CD4-positive, alpha-beta T cell (primary cell): Measurements from ENCODE around the gene MSMB. TPM values are rescaled to one million over a fixed set of nuclear protein-coding genes. Genes with fewer than 3 reads are reported as not detected.

Experiments used
- ATAC-seq: fragments of 200-7000 bp; cut with Tn5 transposase; one replicate; pipeline ENCODE4 v1.10.0; 2022; ENCODE audit warnings: mild to moderate bottlenecking; ENCODE audit not compliant: poor library complexity
- CTCF ChIA-PET: fragments of 350-600 bp; sonication (Branson Sonifier 250); formaldehyde crosslinking; loops from one replicate; lab custom pipeline; 2021; ENCODE audit warnings: antibody characterized with exemption, inconsistent platforms; lab: Charles Lee
- POLR2A ChIA-PET: fragments of 350-600 bp; sonication (Branson Sonifier 250); formaldehyde crosslinking; loops from one replicate; lab custom pipeline; 2021; ENCODE audit warnings: antibody characterized with exemption, inconsistent platforms; lab: Charles Lee
- DNase-seq, 14 experiments: peaks; one replicate each; pipeline ENCODE4 v3.0.0-alpha.2; 2013 to 2020; ENCODE audit warnings: mixed read lengths in 2 of 14
- H3K27ac ChIP-seq, 2 donors: one replicate each; pipeline versions ENCODE4 v1.5.1 to v1.7.0; 2013; ENCODE audit warnings: low read length in 2 of 2, low read depth in 1 of 2, mild to moderate bottlenecking in 1 of 2
- H3K27me3 ChIP-seq, 2 experiments: 1 replicate in 1 of 2; 2 replicates in 1 of 2; pipeline versions ENCODE4 v1.6.1 to v1.7.0; 2013; ENCODE audit warnings: low read length in 2 of 2, control low read depth in 1 of 2, mild to moderate bottlenecking in 1 of 2, moderate library complexity in 1 of 2; ENCODE audit not compliant: insufficient read depth in 2 of 2, control insufficient read depth in 1 of 2
- H3K36me3 ChIP-seq: one replicate; pipeline ENCODE4 v1.6.1; 2013; ENCODE audit warnings: low read length, control low read depth; ENCODE audit not compliant: insufficient read depth
- H3K4me1 ChIP-seq: one replicate; pipeline ENCODE4 v1.6.1; 2013; ENCODE audit warnings: low read length, control low read depth; ENCODE audit not compliant: insufficient read depth
- H3K4me3 ChIP-seq: one replicate; pipeline ENCODE4 v1.5.1; 2013; ENCODE audit warnings: mild to moderate bottlenecking, low read length, moderate library complexity
- H3K9me3 ChIP-seq, 2 experiments: 1 replicate in 1 of 2; 2 replicates in 1 of 2; pipeline versions ENCODE4 v1.6.1 to v1.7.0; 2013; ENCODE audit warnings: low read length in 2 of 2, mild to moderate bottlenecking in 2 of 2, control low read depth in 1 of 2, moderate library complexity in 1 of 2; ENCODE audit not compliant: control insufficient read depth in 1 of 2, insufficient read depth in 1 of 2
- H3K27ac Mint-ChIP-seq: one replicate; pipeline ENCODE4 v1.8.0; 2020; ENCODE audit warnings: mixed read lengths
- H3K27me3 Mint-ChIP-seq: one replicate; pipeline ENCODE4 v1.8.0; 2021; ENCODE audit warnings: mixed read lengths
- H3K36me3 Mint-ChIP-seq: one replicate; pipeline ENCODE4 v1.8.0; 2021; ENCODE audit warnings: low read depth, mixed read lengths
- H3K4me1 Mint-ChIP-seq: one replicate; pipeline ENCODE4 v1.8.0; 2021; ENCODE audit warnings: low read depth, mixed read lengths
- H3K4me3 Mint-ChIP-seq: one replicate; pipeline ENCODE4 v1.8.0; 2020; ENCODE audit warnings: mild to moderate bottlenecking, mixed read lengths
- H3K9me3 Mint-ChIP-seq: one replicate; pipeline ENCODE4 v1.8.0; 2020; ENCODE audit warnings: mixed read lengths
- intact Hi-C, 2 experiments: fragments of 100-400 bp; cut with DNase I in 1 of 2; cut with micrococcal nuclease in 1 of 2; formaldehyde crosslinking; loops; one replicate each; pipeline versions ENCODE4 v1.15.1 to v1.9.0; 2023 to 2025; cut with DNase I, micrococcal nuclease
- total RNA-seq, 174 experiments: library from RNA in 2 of 174; stranded (reverse) in 2 of 174; gene quantifications; one replicate each; pipeline ENCODE4 v1.2.3 and lab custom pipeline; 2021 to 2026
- TF ChIP-seq, protein P1 (sequence below): fragments of 200-600 bp; IDR thresholded peaks from one replicate; pipeline ENCODE4 v1.8.0; 2022; ENCODE audit warnings: antibody characterized with exemption, mild to moderate bottlenecking

MSMB gene
- total RNA-seq, 2 experiments from 2014 or later, result not detected

DNA sequence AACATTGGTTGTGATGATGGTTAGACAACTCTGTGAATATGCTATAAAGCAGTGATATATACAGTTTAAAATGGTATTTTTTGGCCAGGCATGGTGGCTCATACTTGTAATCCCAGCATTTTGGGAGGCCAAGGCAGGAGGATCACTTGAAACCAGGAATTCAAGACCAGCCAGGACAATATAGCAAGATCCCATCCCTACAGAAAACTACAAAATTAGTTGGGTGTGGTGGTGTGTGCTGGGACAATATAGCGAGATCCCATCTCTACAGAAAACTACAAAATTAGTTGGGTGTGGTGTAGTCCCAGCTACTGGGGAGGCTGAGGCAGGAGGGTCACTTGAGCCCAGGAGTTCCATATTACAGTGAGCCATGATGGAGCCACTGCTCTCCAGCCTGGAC, 27.5 kb upstream of the MSMB start:
- ChIA-PET CTCF (no interaction called here), POLR2A (no interaction called here)
- H3K27me3 Mint-ChIP-seq, result no peaks in the 10 kb centered on the region

DNA sequence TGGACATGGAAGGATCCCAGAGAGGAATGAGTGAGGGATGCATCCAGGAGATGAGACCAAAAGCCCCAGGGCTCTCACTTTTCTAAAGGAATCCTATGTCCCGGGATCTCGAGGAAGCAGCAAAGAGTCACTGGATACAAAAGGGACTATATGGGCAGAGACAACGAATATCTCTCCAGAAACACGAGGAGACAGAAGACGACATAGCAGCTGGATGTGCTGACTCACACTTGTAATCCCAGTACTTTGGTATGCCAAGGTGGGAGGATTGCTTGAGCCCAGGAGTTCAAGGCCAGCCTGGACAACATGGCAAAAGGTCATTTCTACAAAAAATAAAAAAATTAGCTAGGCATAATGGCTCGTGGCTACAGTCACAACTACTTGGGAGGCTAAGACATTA, 24.7 kb upstream of the MSMB start:
- Mint-ChIP-seq H3K4me1 (peaks cover 10% of the 10 kb centered on the region), H3K9me3 (no peaks in the 10 kb centered on the region), H3K36me3 (no peaks in the 10 kb centered on the region), H3K27me3 (no peaks in the 10 kb centered on the region), H3K4me3 (no peak overlapping the region), H3K27ac (no peak overlapping the region)
- ATAC-seq (no peak), DNase-seq (no peak)
- Histone ChIP-seq H3K4me1 (no peaks in the 10 kb centered on the region), H3K27me3 (no peaks in the 10 kb centered on the region), H3K4me3 (no peak overlapping the region), H3K27ac (no peak overlapping the region), H3K9me3 (peaks cover 0 to 3% of the 10 kb centered on the region in 2 experiments), H3K36me3 (no peaks in the 10 kb centered on the region)
- intact Hi-C loops, result no loop called here
- CTCF ChIA-PET, result no interaction called here
- POLR2A ChIA-PET, result no interaction called here
- TF ChIP-seq, protein P1, sequence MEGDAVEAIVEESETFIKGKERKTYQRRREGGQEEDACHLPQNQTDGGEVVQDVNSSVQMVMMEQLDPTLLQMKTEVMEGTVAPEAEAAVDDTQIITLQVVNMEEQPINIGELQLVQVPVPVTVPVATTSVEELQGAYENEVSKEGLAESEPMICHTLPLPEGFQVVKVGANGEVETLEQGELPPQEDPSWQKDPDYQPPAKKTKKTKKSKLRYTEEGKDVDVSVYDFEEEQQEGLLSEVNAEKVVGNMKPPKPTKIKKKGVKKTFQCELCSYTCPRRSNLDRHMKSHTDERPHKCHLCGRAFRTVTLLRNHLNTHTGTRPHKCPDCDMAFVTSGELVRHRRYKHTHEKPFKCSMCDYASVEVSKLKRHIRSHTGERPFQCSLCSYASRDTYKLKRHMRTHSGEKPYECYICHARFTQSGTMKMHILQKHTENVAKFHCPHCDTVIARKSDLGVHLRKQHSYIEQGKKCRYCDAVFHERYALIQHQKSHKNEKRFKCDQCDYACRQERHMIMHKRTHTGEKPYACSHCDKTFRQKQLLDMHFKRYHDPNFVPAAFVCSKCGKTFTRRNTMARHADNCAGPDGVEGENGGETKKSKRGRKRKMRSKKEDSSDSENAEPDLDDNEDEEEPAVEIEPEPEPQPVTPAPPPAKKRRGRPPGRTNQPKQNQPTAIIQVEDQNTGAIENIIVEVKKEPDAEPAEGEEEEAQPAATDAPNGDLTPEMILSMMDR, result no peak

More for the DNA sequence above, 27.5 kb upstream of the MSMB start:
- no peak overlapping the region for H3K4me3 ChIP-seq
- intact Hi-C loops, result no loop called here
- no peak overlapping the region for H3K27ac ChIP-seq
- no peaks in the 10 kb centered on the region for H3K36me3 ChIP-seq
- peaks cover 0 to 3% of the 10 kb centered on the region in 2 experiments for H3K9me3 ChIP-seq
- Mint-ChIP-seq H3K4me3 (no peak overlapping the region), H3K4me1 (peaks cover 29% of the 10 kb centered on the region), H3K27ac (no peak overlapping the region), H3K36me3 (no peaks in the 10 kb centered on the region), H3K9me3 (no peaks in the 10 kb centered on the region)
- ATAC-seq, result no peak
- no peak for DNase-seq
- H3K4me1 ChIP-seq, result peaks cover 14% of the 10 kb centered on the region
- TF ChIP-seq, protein P1, result no peak
- no peaks in the 10 kb centered on the region for H3K27me3 ChIP-seq

DNA sequence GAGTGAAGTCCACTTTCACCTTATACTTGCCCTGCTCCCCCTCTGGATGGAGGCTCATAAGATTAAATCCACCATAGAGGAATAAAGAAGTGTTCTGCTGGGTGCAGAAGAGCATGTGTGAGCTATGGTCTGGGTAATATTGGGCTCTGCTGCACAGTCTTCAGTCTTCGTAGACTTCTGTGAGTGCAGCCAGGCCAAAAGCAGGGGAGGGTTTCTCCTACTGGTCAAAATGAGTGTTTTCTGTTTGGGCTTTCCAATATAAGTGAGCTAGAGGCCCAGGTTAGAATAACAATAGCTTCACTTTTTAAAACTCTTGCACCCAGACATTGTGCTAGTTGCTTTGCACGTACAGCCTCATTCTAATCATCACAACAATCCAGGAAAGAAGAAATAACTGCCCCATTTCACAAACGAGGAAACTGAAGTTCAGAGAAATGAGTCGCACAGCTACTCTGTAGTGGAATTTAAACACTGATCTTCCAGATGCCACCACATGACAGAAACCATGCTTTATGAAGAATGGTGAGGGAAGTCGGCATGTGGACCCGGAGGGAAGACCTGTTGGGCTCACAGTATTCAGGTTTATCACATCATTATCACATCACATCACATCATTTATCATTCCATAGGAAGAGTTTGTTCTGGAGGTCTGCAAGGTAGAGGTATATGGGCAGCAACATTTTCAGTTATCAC, 23.8 kb upstream of the MSMB start:
- Mint-ChIP-seq H3K4me3 (no peak overlapping the region), H3K4me1 (peaks cover 9% of the 10 kb centered on the region), H3K9me3 (no peaks in the 10 kb centered on the region), H3K27ac (no peak overlapping the region), H3K36me3 (no peaks in the 10 kb centered on the region), H3K27me3 (no peaks in the 10 kb centered on the region)
- POLR2A ChIA-PET, result no interaction called here
- no peak for ATAC-seq
- TF ChIP-seq, protein P1, result no peak
- CTCF ChIA-PET, result no interaction called here
- Histone ChIP-seq H3K27ac (no peak overlapping the region), H3K27me3 (no peaks in the 10 kb centered on the region), H3K4me3 (no peak overlapping the region), H3K9me3 (peaks cover 0 to 3% of the 10 kb centered on the region in 2 experiments), H3K4me1 (no peaks in the 10 kb centered on the region), H3K36me3 (no peaks in the 10 kb centered on the region)
- intact Hi-C loops, result no loop called here
- DNase-seq, result no peak
